GM18867 (cell line): ENCODE data around the gene ANXA8L1.
"Not testable (repeated sequence)": the region's sequence is repeated elsewhere in the genome, so short reads cannot be mapped to it uniquely, and the experiment has no call there.

Source experiments
- ATAC-seq: cut with Tn5 transposase; IDR thresholded peaks from one replicate; pipeline ENCODE4 v1.9.1; 2021; ENCODE audit warnings: mild to moderate bottlenecking, moderate library complexity; ENCODE audit not compliant: unreplicated experiment

Gene ANXA8L1

GRCh38 chr10:46375406-46375805 is at the start of gene ANXA8L1:
TSS of gene ANXA8L1 (plus strand) at chr10:46375776. CDS start at chr10:46375852, 76 bp downstream.
- ATAC-seq, result not testable (repeated sequence)

GRCh38 chr10:46326066-46326465 is 49.5 kb upstream of the ANXA8L1 start:
- ATAC-seq, result no peak

- no peak for ATAC-seq
Measured at GRCh38 chr10:46326971-46327370, 48.6 kb upstream of the ANXA8L1 start.

- no peak for ATAC-seq
Measured at GRCh38 chr10:46327685-46328084, 47.9 kb upstream of the ANXA8L1 start.

GRCh38 chr10:46328853-46329689 is 46.5 kb upstream of the ANXA8L1 start:
- no peak for ATAC-seq

GRCh38 chr10:46329690-46330016 is 45.9 kb upstream of the ANXA8L1 start:
- no peak for ATAC-seq

GRCh38 chr10:46330894-46331293 is 44.7 kb upstream of the ANXA8L1 start:
- ATAC-seq, result no peak

GRCh38 chr10:46365484-46365883 is 10.1 kb upstream of the ANXA8L1 start:
- not testable (repeated sequence) for ATAC-seq

- ATAC-seq, result not testable (repeated sequence)
Measured at GRCh38 chr10:46367209-46367608, 8.4 kb upstream of the ANXA8L1 start.

GRCh38 chr10:46367666-46368240 is 7.8 kb upstream of the ANXA8L1 start:
- not testable (repeated sequence) for ATAC-seq

GRCh38 chr10:46368956-46369355 is 6.6 kb upstream of the ANXA8L1 start:
- not testable (repeated sequence) for ATAC-seq

- ATAC-seq, result not testable (repeated sequence)
Measured at GRCh38 chr10:46374410-46374809, 1.2 kb upstream of the ANXA8L1 start.

- not testable (repeated sequence) for ATAC-seq
Measured at GRCh38 chr10:46377022-46377421, 1.4 kb downstream of the ANXA8L1 start.

- not testable (repeated sequence) for ATAC-seq
Measured at GRCh38 chr10:46377651-46378050, 2.1 kb downstream of the ANXA8L1 start.

- not testable (repeated sequence) for ATAC-seq
Measured at GRCh38 chr10:46378108-46378507, 2.5 kb downstream of the ANXA8L1 start.

GRCh38 chr10:46379233-46379848 is 3.8 kb downstream of the ANXA8L1 start:
- ATAC-seq, result not testable (repeated sequence)

- not testable (repeated sequence) for ATAC-seq
Measured at GRCh38 chr10:46385858-46386257, 10.3 kb downstream of the ANXA8L1 start.

- ATAC-seq, result peak; percentile 58
Measured at GRCh38 chr10:46386694-46387093, 11.1 kb downstream of the ANXA8L1 start.

GRCh38 chr10:46387309-46387902 is 11.8 kb downstream of the ANXA8L1 start:
- not testable (repeated sequence) for ATAC-seq

- ATAC-seq, result not testable (repeated sequence)
Measured at GRCh38 chr10:46391422-46391821, 15.8 kb downstream of the ANXA8L1 start.
